HG02970 (cell line): ENCODE measurements around the gene DENND4B.
"Not testable (repeated sequence)": the region's sequence is repeated elsewhere in the genome, so short reads cannot be mapped to it uniquely, and the experiment has no call there.

ENCODE experiments used
- ATAC-seq: cut with Tn5 transposase; IDR thresholded peaks from one replicate; pipeline ENCODE4 v1.9.1; 2021; ENCODE audit warnings: mild to moderate bottlenecking, moderate library complexity, moderate number of reproducible peaks; ENCODE audit not compliant: unreplicated experiment, low FRiP score

Gene DENND4B

GRCh38 chr1:153946622-153947241 is at the start of gene DENND4B:
TSS of gene DENND4B (minus strand) at chr1:153946718. CDS start at chr1:153944374, 2,344 bp downstream.
- ATAC-seq: peak; percentile 49

- ATAC-seq: no peak
Observed at GRCh38 chr1:153995640-153996039, 49.1 kb upstream of the DENND4B start.

GRCh38 chr1:153995202-153995601 is 48.7 kb upstream of the DENND4B start:
- no peak for ATAC-seq

- ATAC-seq: no peak
Observed at GRCh38 chr1:153991806-153992205, 45.3 kb upstream of the DENND4B start.

- ATAC-seq: no peak
Observed at GRCh38 chr1:153991151-153991630, 44.7 kb upstream of the DENND4B start.

- peak; percentile 66 for ATAC-seq
Observed at GRCh38 chr1:153990468-153991150, 44.1 kb upstream of the DENND4B start, which contains the start of gene RPS27. TSS of gene RPS27 (plus strand) at chr1:153990762. CDS start at chr1:153990797, 35 bp downstream.

GRCh38 chr1:153987621-153988020 is 41.1 kb upstream of the DENND4B start:
- ATAC-seq: no peak

- no peak for ATAC-seq
Observed at GRCh38 chr1:153985941-153986761, 39.6 kb upstream of the DENND4B start, which contains the start of gene RAB13. TSS of gene RAB13 (minus strand) at chr1:153986339. CDS start at chr1:153986236, 103 bp downstream.

- no peak for ATAC-seq
Observed at GRCh38 chr1:153985341-153985912, 38.9 kb upstream of the DENND4B start.

- ATAC-seq: no peak
Observed at GRCh38 chr1:153984123-153984894, 37.8 kb upstream of the DENND4B start.

GRCh38 chr1:153981735-153982134 is 35.2 kb upstream of the DENND4B start:
- not testable (repeated sequence) for ATAC-seq

GRCh38 chr1:153979091-153979490 is 32.6 kb upstream of the DENND4B start:
- ATAC-seq: not testable (repeated sequence)

- ATAC-seq: no peak
Observed at GRCh38 chr1:153978274-153978909, 31.9 kb upstream of the DENND4B start.

- peak; percentile 70 for ATAC-seq
Observed at GRCh38 chr1:153977250-153978240, 31.0 kb upstream of the DENND4B start, which contains the start of gene JTB. TSS of gene JTB (minus strand) at chr1:153977674. CDS start at chr1:153977252, 422 bp downstream.

- ATAC-seq: no peak
Observed at GRCh38 chr1:153976819-153977249, 30.3 kb upstream of the DENND4B start.

GRCh38 chr1:153973525-153973924 is 27.0 kb upstream of the DENND4B start:
- ATAC-seq: no peak

- no peak for ATAC-seq
Observed at GRCh38 chr1:153973071-153973470, 26.6 kb upstream of the DENND4B start.

GRCh38 chr1:153970346-153970745 is 23.8 kb upstream of the DENND4B start:
- no peak for ATAC-seq
